Occipital lobe (tissue), 2 donors: ENCODE data around the gene BCL7A. TPM values are rescaled to one million over a fixed set of nuclear protein-coding genes. Genes with fewer than 3 reads are reported as not detected.

ENCODE experiments used
- DNase-seq: peaks from one replicate; lab custom pipeline; 2025; lab: John Stamatoyannopoulos, UW
- total RNA-seq: library from RNA; depleted of rRNA; stranded (reverse); fragments of >200 nt; gene quantifications from one replicate; pipeline ENCODE4 v1.2.3, GENCODE V29; 2014

The BCL7A gene
- total RNA-seq, 1 donor from 2014 or later, result 103 TPM

DNA sequence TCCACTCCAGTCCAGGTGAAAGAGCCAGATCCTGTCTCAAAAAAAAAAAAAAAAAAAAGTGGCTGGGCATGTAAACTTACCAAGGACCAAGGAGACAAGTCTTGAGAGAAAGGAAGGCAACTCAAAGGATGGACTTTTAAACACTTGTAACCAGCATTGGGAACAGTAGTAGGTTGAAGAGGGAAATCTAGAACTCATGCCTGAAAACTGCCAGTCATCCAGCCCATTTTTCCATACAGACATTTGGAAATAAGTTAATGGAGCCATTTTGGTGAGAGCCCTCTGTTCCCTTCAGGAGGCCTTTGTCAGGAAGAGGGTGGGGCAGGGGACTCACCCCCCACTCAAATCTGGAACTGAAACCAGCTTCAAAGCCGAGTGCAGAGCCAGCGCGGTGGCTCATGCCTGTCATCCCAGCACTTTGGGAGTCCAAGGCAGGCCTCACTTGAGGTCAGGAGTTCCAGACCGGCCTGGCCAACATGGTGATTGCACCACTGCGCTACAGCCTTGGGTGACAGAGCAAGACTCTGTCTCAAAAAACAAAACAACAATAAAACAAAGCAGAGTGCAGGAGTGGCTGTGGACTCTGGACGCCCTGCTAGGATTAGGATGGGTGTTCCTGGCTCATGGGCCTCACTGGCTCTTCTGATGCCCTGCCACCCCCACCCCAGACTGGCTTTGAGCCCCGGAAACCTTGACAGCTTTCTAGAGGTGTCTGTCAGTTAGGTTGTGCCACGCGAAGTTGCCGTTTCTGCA, 55.2 kb downstream of the BCL7A start:
- DNase-seq, result no peak

DNA sequence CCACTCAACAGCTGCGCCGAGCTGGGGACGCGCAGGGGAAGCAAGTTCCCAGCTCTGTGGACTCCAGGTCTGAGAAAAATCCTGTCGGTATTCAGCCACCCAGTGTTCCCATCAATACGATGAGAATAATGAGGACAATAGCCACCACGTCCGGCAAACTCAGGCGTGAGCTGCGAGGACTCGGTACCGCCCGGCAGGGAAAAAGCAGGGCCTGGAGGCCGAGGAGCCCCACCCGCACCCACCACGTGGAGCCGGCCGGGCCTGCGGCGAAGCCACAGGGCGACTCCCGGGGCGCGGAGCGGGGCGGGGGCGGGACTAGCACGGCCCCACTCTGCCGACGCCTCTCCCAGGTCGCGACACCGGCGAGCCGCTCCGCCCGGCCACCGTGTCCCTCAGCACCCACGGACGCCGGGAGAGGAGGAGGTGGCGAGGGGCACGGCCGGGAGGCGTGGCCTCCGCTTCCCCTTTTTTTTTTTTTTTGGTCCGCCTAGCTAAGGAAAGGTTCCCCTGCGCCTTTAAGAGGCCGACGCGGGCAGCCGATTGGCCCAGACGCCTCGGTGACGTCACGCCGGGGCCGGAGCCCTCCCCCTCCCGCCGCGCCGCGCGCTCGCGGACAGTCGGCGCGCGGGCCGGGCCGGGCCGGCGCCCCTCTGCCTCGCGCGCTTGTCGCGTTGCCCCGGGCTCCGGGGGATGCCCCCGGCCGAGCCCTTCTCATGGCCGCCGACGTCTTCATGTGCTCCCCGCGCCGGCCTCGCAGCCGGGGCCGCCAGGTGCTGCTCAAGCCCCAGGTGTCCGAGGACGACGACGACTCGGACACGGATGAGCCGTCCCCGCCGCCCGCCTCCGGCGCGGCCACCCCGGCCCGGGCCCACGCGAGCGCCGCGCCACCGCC, 56.7 kb downstream of the BCL7A start, which contains the start of gene MLXIP:
Gene MLXIP, plus strand, starts transcription at position 616 of the 892 bp plus-strand sequence. Its CDS starts 98 bp downstream, at position 714.
- DNase-seq, result peak; percentile 85

DNA sequence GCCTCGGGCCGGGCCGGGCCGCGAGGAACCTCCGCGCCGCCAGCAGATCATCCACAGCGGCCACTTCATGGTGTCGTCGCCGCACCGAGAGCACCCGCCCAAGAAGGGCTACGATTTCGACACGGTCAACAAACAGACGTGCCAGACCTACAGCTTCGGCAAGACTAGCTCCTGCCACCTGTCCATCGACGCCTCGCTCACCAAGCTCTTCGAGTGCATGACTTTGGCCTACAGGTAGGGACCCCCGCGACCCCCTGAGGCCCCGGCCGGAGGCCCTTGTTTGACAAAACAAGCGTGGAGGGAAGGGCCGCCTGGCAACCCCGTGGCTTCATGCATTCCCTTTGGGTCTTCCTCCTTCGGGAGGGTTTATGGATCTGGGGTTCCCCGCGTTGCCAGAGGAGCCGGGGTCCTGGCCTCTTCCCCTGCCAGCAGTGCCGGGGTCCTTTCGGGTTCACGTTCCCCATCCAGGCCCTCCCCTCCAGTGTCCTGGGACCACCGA, 57.4 kb downstream of the BCL7A start:
- no peak for DNase-seq

DNA sequence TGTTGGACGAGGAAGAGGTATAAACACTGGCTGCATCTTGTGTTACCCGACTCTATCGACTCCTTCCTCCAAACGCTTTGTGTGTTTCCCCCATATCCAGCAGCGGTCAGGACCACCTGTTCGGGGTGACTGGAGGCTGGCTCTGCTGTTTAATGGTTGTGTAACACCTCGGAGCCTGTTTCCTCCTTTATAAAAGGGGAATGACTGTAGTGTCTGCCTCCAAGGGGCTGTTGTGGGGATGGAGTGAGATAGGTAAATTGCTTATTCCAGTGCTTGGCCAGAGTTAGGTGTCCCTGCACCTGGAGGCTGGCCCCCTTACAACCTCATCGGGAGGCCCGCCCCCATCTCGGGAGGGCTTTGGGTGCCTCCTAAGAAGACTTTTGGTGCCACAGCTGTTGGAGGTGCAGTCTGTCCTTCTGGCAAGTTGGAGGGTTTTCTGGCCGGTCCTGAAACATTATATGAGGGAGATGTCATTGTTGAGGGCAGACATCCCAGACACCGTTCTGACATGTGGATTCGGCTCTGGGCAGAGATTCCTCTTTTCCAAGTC, 57.9 kb downstream of the BCL7A start:
- DNase-seq, result no peak

DNA sequence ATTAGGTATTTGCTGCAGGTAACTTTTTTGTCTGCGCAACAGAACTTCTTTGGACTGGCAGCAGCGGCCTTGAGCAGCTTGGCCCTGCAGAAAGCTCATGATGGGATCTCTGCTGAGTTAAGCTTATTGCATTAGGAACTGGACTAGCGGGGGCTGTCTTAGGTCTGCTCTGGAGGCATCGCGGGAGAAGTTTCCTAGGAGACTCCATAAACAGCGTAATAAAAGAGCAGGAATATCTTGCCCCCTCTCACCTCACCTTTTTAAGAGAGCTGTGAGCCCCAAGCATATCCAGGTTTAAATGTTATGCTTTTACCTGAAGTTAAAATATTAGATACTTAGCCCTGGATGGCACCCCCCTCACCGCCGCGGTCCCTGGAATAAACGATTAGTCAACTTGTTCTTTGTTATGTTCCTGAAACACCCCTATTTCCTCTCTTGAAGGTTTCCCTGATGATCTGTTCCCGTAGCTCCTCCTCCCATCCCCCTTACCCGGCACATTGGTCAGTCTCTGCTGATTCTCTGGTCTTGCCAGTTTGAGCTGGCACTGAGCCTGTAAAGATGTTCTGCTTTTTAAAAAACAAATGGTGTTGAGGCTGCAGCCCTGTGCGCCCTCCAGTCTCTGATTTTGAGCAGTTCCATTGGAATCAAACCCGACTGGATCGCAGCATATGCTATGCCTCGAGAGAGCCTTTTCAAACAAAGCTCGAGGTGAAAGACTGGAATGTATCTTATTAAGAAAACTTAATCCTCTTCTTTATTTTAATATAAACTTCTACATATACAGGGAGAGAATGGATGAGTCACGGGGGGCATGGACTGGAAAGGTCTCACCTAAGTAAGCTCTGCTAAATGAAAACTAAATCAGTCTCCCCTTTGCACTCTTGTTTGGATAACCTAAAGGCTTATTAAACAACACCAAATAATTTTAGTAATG, 58.7 kb downstream of the BCL7A start:
- DNase-seq, result peak; percentile 45

DNA sequence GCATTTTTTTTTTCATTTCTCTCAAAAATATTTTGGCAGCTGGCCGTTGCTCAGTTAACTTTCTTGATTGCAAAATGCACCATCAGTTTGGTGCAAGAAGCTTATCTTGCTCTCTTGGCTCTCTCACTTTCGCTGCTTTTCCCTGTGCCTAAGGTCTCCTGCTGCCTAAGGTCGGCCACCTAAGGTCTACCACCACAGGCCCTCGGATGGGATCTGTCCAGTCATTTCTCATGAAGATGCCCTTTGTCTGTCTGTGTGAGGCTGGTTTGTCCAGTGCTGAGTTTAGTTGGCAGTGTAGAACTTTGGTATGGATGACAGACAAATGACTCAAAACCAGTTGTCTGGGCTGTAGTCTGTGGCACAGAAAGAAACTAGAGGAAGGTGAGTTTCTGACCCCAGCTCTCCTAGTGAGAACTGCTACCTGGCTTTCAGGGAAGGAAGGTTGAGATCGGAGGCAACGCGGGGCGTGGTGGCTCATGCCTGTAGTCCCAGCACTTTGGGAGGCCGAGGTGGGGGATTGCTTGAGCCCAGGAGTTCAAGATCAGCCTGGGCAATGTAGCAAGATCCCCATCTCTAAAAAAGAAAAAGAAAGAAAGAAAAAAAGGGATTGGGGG, 59.5 kb downstream of the BCL7A start:
- no peak for DNase-seq

DNA sequence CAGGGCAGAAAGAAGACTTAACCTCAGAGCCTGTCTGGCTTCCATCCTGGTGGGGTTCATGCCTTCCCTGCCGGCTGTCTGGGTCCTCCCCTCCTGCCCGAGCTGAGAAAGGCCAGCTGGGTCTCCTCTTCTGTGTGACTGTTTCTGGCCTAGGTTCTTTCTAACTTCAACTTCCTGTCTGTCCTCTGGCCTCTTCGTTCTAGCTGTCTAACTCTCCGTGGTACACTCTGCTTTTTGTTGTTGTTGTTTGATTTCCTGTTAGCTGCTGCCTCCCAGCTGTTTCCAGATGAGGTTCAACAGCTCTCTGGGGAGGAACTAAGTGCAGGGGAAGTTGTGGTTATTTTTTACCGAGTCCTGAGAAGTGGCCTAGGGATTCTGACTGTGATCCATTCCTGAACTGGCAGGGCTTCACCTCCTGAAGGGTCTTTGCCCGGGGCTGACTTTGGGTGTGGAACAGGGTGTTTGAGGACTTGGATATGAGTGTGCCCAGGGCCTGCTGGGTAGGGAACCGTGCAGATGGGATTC, 60.1 kb downstream of the BCL7A start:
- DNase-seq, result no peak

DNA sequence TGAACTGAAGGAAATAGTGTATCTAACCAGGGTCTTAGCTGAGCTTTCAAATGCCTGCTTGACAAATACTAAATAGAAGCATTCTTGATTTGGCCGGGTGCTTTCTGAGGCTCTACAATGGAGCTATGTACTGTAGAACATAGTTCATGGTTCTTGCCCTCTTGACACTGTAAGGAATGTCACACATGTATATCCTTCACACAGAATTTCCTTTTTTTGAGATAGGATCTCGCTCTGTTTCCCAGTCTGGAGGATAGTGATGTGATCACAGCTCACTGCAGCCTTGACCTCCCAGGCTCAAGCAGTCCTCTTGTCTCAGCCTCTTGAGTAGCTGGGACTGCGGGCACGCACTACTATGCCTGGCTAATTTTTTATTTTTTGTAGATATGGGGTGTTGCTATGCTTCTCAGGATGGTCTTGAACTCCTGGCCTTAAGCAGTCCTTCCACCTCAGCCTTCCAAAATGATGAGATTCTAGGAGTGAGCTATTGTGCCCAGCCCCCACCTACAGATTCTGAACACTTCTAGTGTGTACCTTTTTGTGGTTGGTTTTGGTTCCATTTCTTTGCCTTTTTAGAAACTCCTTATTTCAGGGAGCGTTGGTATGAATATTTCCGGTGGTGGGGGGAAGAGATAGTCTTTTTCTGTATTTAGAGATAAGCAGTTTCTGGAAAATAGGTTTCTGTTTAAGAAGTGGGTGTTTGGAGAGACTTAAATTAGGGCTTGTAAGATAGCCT, 61.1 kb downstream of the BCL7A start:
- no peak for DNase-seq

DNA sequence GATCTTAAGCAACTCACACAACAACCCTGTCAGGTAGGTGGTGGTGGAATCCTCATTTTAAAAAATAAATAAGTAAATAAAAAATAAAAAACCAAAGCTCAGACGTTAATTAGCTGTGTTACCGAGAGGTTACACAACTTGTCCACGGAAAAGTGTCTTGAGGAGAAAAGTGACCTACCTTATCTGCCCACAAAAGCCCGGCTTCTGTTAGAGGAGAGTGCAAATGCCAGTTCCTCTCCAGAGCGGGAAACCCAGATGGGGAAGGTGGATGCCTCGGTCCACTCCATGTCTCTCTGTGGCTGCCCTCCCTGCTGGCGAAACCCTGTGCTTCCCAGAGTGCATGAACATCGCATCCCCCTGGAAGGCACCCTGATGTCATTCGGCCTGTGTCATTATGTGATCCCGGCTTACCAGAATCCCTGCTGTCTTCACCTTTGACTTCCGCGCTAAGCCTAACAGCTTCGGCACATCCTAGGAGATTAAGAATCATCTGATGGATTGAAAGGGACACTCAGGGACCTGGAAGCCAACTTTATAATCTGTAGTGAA, 63.2 kb downstream of the BCL7A start:
- no peak for DNase-seq

DNA sequence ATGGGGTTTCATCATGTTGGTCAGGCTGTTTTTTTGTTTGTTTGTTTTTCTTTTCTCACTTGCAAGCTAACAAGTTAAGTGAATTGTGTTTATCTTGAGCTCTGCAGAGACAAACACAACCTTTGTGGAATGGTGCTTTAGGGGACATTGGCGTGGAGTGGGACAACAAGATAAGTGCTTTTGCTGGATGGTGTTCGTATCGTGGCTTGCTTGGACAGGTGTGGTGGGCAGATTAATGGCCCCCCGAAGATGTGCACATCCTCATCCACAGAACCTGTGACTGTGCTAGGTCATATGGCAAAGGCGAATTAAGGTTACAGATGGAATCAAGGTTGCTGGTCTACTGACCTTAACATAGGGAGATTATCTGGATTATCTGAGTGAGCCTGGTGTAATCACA, 63.9 kb downstream of the BCL7A start:
- no peak for DNase-seq

DNA sequence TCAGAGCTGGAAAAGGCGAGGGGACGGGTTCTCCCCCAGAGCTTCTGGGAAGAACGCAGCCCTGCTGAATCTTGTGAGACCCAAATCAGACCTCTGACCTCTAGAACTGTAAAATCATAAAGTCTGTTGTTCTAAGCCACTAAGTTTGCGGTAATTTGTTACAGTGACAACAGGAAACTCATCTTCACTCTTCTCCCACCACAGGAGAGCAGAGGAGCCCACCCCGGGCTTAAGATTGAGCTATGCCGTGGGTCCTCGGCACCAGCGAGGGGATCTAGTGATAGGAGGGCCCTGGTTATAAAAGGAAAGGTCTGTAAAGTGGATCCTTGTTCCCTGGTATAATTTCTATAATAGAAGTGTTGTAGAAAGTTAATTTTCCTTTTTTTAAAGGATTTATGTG, 64.4 kb downstream of the BCL7A start:
- DNase-seq, result no peak

DNA sequence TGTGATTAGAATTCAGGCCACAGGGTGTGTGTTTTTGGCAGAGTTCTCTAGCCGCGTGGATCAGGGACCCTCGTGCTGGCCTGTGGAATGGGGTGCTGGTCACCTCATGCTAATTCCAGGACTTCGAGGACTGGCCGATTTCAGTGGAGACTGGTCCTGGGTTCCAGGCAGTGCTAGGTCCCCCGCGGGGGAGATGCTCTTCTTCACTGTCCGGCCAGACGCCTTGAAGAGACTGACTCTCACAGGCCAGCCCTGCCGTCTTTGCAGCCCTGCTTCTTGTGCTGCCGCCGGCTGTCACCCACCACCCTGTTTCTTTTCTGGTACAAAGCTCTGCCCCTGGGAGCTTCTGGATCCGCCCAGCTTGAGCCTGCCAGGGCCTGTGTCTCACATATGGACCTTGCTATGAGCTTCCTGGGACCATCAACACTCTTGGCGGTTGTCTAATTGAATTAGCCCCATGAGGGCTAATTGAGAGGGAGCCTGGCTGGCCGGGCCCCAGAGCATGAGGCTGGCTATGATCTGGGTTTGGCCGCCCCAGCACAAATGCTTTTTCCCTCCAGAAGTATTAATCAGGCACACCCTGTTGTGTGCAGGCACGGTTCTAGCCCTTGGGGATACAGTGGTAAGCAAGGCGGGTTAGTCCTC, 65.1 kb downstream of the BCL7A start:
- DNase-seq, result no peak

DNA sequence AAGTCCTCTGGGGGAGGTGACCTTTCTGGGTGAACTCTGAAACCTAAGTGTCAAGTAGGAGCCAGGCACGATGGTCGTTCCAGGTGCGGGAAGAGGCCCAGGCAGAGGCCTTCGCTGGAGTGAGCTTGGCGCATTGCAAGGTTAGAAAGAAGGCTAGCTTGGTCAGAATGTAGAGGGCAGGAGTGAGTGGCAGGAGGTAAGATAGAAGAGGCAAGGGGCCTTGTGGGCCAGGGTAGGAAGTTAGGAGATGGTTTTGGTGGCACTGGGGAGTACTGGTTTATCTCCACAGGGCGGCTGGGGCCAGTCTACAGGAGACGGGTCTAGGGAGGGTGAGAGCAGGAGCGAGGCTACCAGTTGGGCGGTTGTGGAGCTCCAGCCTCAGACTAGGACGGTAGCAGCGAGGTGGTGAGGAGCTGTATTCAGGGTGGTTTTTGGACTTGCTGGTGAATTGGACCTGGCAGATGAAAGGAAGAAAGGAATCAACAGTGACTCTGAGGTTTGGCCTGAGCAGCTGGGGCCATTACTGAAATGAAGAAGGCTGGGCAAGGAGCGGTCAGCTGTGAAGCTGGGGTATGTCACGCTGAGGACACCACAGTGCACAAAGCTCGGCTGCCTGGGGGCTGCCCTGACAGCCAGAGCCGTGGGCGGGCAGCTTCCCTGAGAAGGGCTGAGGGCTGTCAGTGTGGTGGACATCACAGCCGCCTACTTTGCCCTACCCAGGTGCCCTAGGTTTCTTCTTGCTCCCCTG, 65.9 kb downstream of the BCL7A start:
- DNase-seq, result no peak

DNA sequence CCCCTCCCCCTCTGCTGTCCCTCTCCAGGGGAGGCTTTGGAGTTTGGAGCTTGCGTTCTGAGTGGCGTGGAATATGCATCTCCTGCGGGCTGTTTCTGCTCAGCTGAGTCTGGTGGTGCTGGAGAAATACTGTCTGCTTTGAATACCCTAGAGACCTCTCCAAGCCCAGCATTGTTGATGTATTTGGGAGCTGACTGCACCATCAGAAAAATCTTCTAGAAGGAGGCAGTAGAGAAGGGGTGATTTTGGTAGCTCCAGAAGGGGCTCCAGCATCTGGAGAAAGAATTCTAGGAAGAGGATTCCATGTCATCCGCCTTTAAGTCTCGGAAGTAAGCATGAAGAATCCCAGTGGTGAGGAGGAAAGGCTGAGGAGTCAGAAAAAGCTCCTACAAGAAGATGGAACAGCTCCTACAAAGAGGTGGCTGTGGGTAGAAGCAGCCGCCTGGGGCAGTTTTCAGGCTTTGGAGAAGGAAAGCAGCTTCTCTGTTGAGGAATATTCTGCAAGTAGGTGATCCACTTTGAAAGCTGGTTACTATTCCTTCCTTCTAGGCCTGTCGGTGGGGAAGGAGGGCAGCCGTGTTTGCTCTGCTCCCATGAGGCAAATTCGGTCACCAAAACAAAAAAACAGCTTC, 66.6 kb downstream of the BCL7A start:
- DNase-seq, result no peak

DNA sequence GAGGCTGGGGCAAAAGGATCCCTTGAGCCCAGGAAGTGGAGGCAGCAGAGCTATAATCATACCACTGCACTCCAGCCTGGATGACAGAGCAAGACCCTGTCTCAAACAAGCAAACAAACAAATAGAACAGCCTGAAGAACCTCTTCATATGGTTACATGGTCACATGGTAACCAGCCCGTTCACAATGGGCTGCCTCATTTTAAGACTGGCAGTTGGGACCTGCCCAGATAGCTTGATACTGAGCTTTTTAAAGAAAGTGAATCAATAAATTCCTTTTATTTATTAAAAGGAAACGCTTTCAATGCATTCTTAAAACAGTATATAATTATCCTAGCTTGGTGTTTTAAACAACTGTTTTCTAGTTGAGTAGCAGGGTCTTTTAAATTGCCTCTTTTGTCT, 67.4 kb downstream of the BCL7A start:
- no peak for DNase-seq

DNA sequence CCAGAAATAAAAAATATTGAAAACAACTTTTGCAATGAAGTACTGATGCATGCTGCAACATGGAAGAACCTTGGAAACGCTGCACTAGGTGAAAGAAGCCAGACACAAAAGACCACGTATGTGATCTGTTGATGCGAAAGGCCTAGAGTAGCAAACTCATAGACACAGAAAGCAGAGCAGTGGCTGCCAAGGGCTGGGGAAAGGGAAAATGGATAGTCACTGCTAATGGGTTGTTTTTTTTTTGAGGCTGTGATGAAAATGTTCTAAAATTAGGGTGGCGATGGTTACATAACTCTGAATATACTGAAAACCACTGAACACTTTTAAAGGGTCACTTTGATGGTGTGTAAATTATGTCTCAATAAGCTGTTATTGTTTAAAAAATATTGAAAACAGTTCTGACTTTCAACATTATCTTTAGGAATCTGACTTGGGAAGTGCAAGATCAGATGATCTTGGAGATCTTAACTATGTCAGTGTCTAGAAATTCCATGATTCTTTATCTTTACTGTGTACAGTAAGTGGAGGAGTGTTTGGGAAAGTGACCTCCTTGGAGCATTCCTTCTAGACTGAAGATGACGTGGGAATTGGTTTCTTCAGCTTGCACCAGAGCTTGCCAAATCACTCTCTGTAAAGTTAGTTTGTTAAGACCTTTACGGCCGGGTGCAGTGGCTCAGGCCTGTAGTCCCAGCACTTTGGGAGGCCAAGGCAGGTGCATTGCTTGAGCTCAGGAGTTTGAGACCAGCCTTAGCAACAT, 69.3 kb downstream of the BCL7A start:
- no peak for DNase-seq
